Esophagus squamous epithelium (tissue), 5 donors: Measurements from ENCODE around the gene C9orf43. TPM values are rescaled to one million over a fixed set of nuclear protein-coding genes. Genes with fewer than 3 reads are reported as not detected.
"Not testable (repeated sequence)": the region's sequence is repeated elsewhere in the genome, so short reads cannot be mapped to it uniquely, and the experiment has no call there.

ENCODE experiments used
- DNase-seq: peaks from one replicate; lab custom pipeline; 2025; lab: John Stamatoyannopoulos, UW
- H3K27ac ChIP-seq, 4 donors: fragments of 200-600 bp; sonication (generic); one replicate each; pipeline ENCODE4 v1.5.1; 2016 to 2019; ENCODE audit warnings: mild to moderate bottlenecking in 1 of 4
- H3K27me3 ChIP-seq, 4 donors: fragments of 200-600 bp; sonication (generic); 1 replicate in 3 of 4; 2 replicates in 1 of 4; pipeline versions ENCODE4 v1.5.1 to v1.6.0; 2017 to 2021; ENCODE audit warnings: antibody characterized with exemption in 1 of 4
- H3K36me3 ChIP-seq, 3 donors: fragments of 200-600 bp; sonication (generic); one replicate each; pipeline ENCODE4 v1.5.1; 2016 to 2019
- H3K4me1 ChIP-seq, 3 donors: fragments of 200-600 bp; sonication (generic); one replicate each; pipeline ENCODE4 v1.5.1; 2017 to 2019
- H3K4me3 ChIP-seq, 4 donors: fragments of 200-600 bp; sonication (generic); 1 replicate in 3 of 4; 2 replicates in 1 of 4; pipeline ENCODE4 v1.5.1; 2016 to 2019; ENCODE audit warnings: mild to moderate bottlenecking in 2 of 4, moderate library complexity in 1 of 4
- H3K9me3 ChIP-seq, 3 donors: fragments of 200-600 bp; sonication (generic); one replicate each; pipeline ENCODE4 v1.5.1; 2016 to 2019
- CTCF ChIP-seq, 6 experiments: fragments of 450-650 bp in 4 of 6; fragments of 200-600 bp in 2 of 6; sonication (generic) in 2 of 6; IDR thresholded peaks; one replicate each; pipeline ENCODE4 v1.5.1; 2016 to 2019; ENCODE audit warnings: antibody characterized with exemption in 6 of 6, mild to moderate bottlenecking in 4 of 6, moderate library complexity in 4 of 6
- POLR2A ChIP-seq, 4 donors: fragments of 450-650 bp; IDR thresholded peaks; one replicate each; pipeline ENCODE4 v1.6.1; 2017; ENCODE audit warnings: antibody characterized with exemption in 4 of 4, mild to moderate bottlenecking in 4 of 4, moderate library complexity in 3 of 4
- WGBS, 2 donors: methylation state at CpG; one replicate each; pipeline ENCODE4 v1.1.5; 2018; 5-methylcytosine and 5-hydroxymethylcytosine counted together
- intact Hi-C: fragments of 100-400 bp; cut with DNase I; formaldehyde crosslinking; loops from one replicate; pipeline ENCODE4 v1.15.0; 2022
- total RNA-seq, 4 donors: library from RNA; depleted of rRNA; stranded (reverse); fragments of >200 nt; gene quantifications; one replicate each; pipeline ENCODE4 v1.1.0, GENCODE V29; 2016
- donor health status: DM: yes; HTN: yes; CAD: no.

C9orf43 gene
- total RNA-seq = under 1 TPM; 0.32 to 0.79 (median 0.38) TPM

GRCh38 chr9:113410207-113410864 is at the start of gene C9orf43, which contains the start of gene POLE3:
C9orf43 (plus strand) TSS chr9:113410747; CDS start chr9:113413494, 2,747 bp downstream.
POLE3 (minus strand) TSS chr9:113410675; CDS start chr9:113410293, 382 bp downstream.
- Histone ChIP-seq H3K4me3 (peak within 1 kb of the TSS; percentile 78 to 95 (median 90)), H3K9me3 (no peaks in the 10 kb centered on the region), H3K27me3 (no peaks in the 10 kb centered on the region), H3K27ac (peak within 1 kb of the TSS; percentile 92 to 99 (median 96)), H3K36me3 (peaks cover 0 to 20% (median 5%) of the 10 kb centered on the region in 3 donors), H3K4me1 (peaks cover 7 to 44% (median 10%) of the 10 kb centered on the region in 3 donors)
- intact Hi-C loops = no loop called here
- 1% methylated on average over 21 to 24 of the region's 61 CpGs for WGBS, 2 donors
- TF ChIP-seq POLR2A (IDR thresholded peaks at IDR 0.05) = peak in 3 of 4 donors; percentile 16 to 73 (median 49)
- peak in 2 of 6 experiments; percentile 26 to 33 for TF ChIP-seq CTCF (IDR thresholded peaks at IDR 0.05)
- DNase-seq = peak; percentile 86

- 48 to 55% methylated on average over 7 of the region's 7 CpGs for WGBS, 2 donors
- Histone ChIP-seq H3K4me3 (no peak overlapping the region), H3K9me3 (no peaks in the 10 kb centered on the region), H3K27me3 (no peaks in the 10 kb centered on the region), H3K36me3 (peaks cover 0 to 20% (median 0%) of the 10 kb centered on the region in 3 donors), H3K27ac (no peak overlapping the region), H3K4me1 (peaks cover 0 to 6% (median 3%) of the 10 kb centered on the region in 3 donors)
- no peak for DNase-seq
- intact Hi-C loops = no loop called here
- TF ChIP-seq POLR2A (IDR thresholded peaks at IDR 0.05) (no peak), CTCF (IDR thresholded peaks at IDR 0.05) (no peak)
These were observed 49.1 kb upstream of the C9orf43 start for GRCh38 chr9:113361304-113362018.

- no peak overlapping the region for H3K4me3 ChIP-seq
- no peak for TF ChIP-seq CTCF (IDR thresholded peaks at IDR 0.05)
- TF ChIP-seq POLR2A (IDR thresholded peaks at IDR 0.05) = no peak
- no peak overlapping the region for H3K27ac ChIP-seq
- peaks cover 0 to 6% (median 3%) of the 10 kb centered on the region in 3 donors for H3K4me1 ChIP-seq
- no peaks in the 10 kb centered on the region for H3K27me3 ChIP-seq
- peaks cover 0 to 15% (median 0%) of the 10 kb centered on the region in 3 donors for H3K36me3 ChIP-seq
- DNase-seq = no peak
- intact Hi-C loops = no loop called here
- no peaks in the 10 kb centered on the region for H3K9me3 ChIP-seq
- 83 to 93% methylated on average over 2 to 3 of the region's 3 CpGs for WGBS, 2 donors
These were observed 47.2 kb upstream of the C9orf43 start for GRCh38 chr9:113363336-113363735.

DNA sequence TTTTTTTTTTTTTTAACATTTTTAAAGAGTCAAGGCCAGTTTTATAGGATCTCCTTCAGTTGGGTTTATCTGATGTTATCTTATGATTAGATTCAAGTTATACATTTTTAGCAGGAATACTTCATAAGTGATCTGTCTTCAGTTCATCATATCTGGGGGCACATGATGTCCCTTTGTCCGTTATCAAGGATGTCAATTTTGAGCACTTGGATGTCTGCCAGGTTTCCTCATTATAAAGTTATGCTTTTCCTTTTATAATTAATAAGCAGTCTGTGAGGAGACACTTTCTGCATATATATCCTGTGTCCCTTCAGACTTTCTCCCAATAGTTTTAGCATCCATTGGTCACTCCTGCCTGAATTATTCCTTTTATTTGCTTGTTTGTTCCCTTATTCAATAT is 45.6 kb upstream of the C9orf43 start:
- Histone ChIP-seq H3K27ac (peak overlapping the region in 1 of 4 donors; percentile 2), H3K36me3 (peaks cover 0 to 17% (median 0%) of the 10 kb centered on the region in 3 donors), H3K9me3 (no peaks in the 10 kb centered on the region), H3K4me3 (no peak overlapping the region), H3K27me3 (no peaks in the 10 kb centered on the region), H3K4me1 (peaks cover 0 to 6% (median 3%) of the 10 kb centered on the region in 3 donors)
- no peak for TF ChIP-seq POLR2A (IDR thresholded peaks at IDR 0.05)
- TF ChIP-seq CTCF (IDR thresholded peaks at IDR 0.05) = no peak
- DNase-seq = no peak
- intact Hi-C loops = no loop called here
- WGBS, 2 donors = 54 to 63% methylated on average over 1 of the region's 1 CpG

DNA sequence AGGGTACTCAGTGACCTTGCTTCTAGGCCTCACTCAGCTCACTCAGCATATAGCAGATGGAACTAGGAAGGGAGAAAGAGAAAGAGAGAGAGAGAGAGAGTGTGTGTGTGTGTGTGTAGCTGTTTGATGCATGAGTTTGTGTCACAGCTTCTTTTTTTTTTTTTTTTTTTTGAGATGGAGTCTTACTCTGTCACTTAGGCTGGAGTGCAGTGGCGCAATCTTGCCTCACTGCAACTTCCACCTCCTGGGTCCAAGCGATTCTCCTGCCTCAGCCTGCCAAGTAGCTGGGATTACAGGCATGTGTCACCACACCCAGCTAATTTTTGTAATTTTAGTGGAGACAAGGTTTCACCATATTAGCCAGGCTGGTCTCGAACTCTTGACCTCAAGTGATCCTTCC is 44.9 kb upstream of the C9orf43 start:
- 49 to 56% methylated on average over 2 to 3 of the region's 3 CpGs for WGBS, 2 donors
- H3K4me1 ChIP-seq, intact Hi-C loops, H3K27me3 ChIP-seq, DNase-seq, H3K9me3 ChIP-seq, H3K4me3 ChIP-seq: not testable (repeated sequence)
- Histone ChIP-seq H3K36me3 (peaks cover 0 to 11% (median 0%) of the 10 kb centered on the region in 3 donors), H3K27ac (peak overlapping the region in 1 of 4 donors; percentile 2)
